GM23338 (cell line): ENCODE results near the gene ZNF587B. TPM values are rescaled to one million over a fixed set of nuclear protein-coding genes. Genes with fewer than 3 reads are reported as not detected.

Experiments
- CTCF ChIP-seq, 2 experiments: fragments of 200-600 bp in 1 of 2; sonication (generic) in 1 of 2; conservative IDR thresholded peaks; 2 replicates each; pipeline versions ENCODE4 v1.5.1 to v1.6.1; 2016 to 2017; ENCODE audit warnings: antibody characterized with exemption in 2 of 2, low read depth in 2 of 2, mild to moderate bottlenecking in 2 of 2, moderate library complexity in 1 of 2
- EZH2phosphoT487 ChIP-seq: fragments of 200-600 bp; sonication (generic); IDR thresholded peaks from one replicate; pipeline ENCODE4 v1.8.1; 2018; ENCODE audit warnings: antibody characterized with exemption; ENCODE audit not compliant: unreplicated experiment
- POLR2AphosphoS5 ChIP-seq: IDR thresholded peaks from 2 replicates; pipeline ENCODE4 v1.6.1; 2016; ENCODE audit warnings: antibody characterized with exemption, low read depth
- REST ChIP-seq: IDR thresholded peaks from one replicate; pipeline ENCODE4 v1.6.1; 2018; ENCODE audit warnings: antibody characterized with exemption; ENCODE audit not compliant: unreplicated experiment
- STAT1 ChIP-seq: IDR thresholded peaks from one replicate; pipeline ENCODE4 v1.6.1; 2016; ENCODE audit warnings: antibody characterized with exemption; ENCODE audit not compliant: unreplicated experiment
- ZNF462 ChIP-seq: fragments of 250-450 bp; sonication (Bioruptor Pico); IDR thresholded peaks from 2 replicates; pipeline ENCODE4 v1.5.0; 2020; ENCODE audit warnings: mild to moderate bottlenecking, moderate library complexity
- polyA plus RNA-seq: library from polyadenylated mRNA; unstranded; fragments of >200 nt; fragmentation: Nextera tagmentation; extraction: Ambion mirVana; gene quantifications from 2 replicates; pipeline ENCODE4 v1.2.1, GENCODE V29; 2016
- total RNA-seq: library from RNA; depleted of rRNA; stranded (reverse); fragments of >200 nt; shearing (Covaris generic); gene quantifications from 2 replicates; pipeline ENCODE4 v1.2.3, GENCODE V29; 2014

The ZNF587B gene
- total and polyA plus RNA-seq, 2 experiments from 2014 or later, result 16.6 to 62.0 TPM

- TF ChIP-seq ZNF462 (no peak), POLR2AphosphoS5 (no peak), REST (no peak), CTCF (conservative IDR thresholded peaks at IDR 0.05; ENCODE audit: low read depth in 2 of 2) (no peak), EZH2phosphoT487 (no peak), STAT1 (no peak)
Observed at GRCh38 chr19:57825511-57825910, 4.6 kb upstream of the ZNF587B start (continued).
